ENCODE data around the gene EHD3.

The EHD3 gene

DNA sequence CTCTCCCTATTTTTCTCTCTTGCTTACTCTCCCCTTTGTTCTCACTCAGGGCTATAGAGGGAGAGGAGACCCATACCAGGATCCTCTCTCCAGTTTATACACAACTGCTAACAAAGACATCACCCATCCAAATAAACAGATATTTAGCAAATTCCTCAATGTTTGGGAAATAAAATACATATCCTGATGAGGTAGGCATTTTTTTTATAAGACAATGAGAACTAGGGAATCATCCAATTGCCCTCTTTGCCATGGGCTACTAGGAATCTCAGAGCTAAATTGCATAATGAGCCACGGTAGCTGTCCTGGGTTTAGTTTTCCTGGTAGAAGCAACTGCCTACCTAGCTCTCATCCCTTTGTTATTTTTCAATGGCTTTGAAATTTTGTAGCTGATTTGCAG, 43.8 kb upstream of the EHD3 start:
- Histone ChIP-seq H3K9ac (ENCODE audit: low read length) (no peak overlapping the region), H2BK5ac (ENCODE audit: low read depth, low read length, poor library complexity, severe bottlenecking) (no peak overlapping the region), H3K4me3 (ENCODE audit: insufficient read depth in 1 of 2, low read depth in 1 of 2, low read length in 2 of 2) (no peak overlapping the region), H2AFZ (ENCODE audit: low read depth, low read length) (no peak overlapping the region), H3K4me2 (ENCODE audit: low read length, poor library complexity, severe bottlenecking) (no peak overlapping the region), H2BK12ac (ENCODE audit: low read length in 2 of 2) (no peak overlapping the region), H4K91ac (ENCODE audit: low read length) (no peak overlapping the region), H2AK5ac (ENCODE audit: low read length, severe bottlenecking) (no peak overlapping the region), H2BK15ac (ENCODE audit: low read depth, poor library complexity, severe bottlenecking) (no peak overlapping the region), H2BK120ac (ENCODE audit: low read depth, low read length) (no peak overlapping the region), H3K14ac (ENCODE audit: low read length in 2 of 2) (no peak overlapping the region), H3K23ac (ENCODE audit: low read length in 2 of 2) (no peak overlapping the region), H3K4me1 (ENCODE audit: control insufficient read depth, insufficient read depth, low read depth, low read length) (no peaks in the 10 kb centered on the region), H3K4ac (ENCODE audit: low read depth in 1 of 2, low read length in 2 of 2) (no peak overlapping the region), H3K79me1 (replicated peaks; ENCODE audit: low read length, poor library complexity, severe bottlenecking) (no peaks in the 10 kb centered on the region), H3K27ac (ENCODE audit: low read length, poor library complexity, severe bottlenecking) (no peak overlapping the region), H3K27me3 (ENCODE audit: control insufficient read depth in 1 of 2, insufficient read depth in 1 of 2, low read length in 2 of 2) (peaks cover 9 to 26% of the 10 kb centered on the region in 2 experiments), H4K8ac (ENCODE audit: low read length) (no peak overlapping the region), H3K18ac (ENCODE audit: low read depth in 1 of 2, low read length in 2 of 2) (no peak overlapping the region), H3K36me3 (ENCODE audit: control insufficient read depth in 1 of 2, insufficient read depth in 2 of 2, low read depth in 1 of 2, low read length in 2 of 2) (no peaks in the 10 kb centered on the region), H3K9me3 (ENCODE audit: control insufficient read depth, low read length) (no peaks in the 10 kb centered on the region)
- 83% methylated on average over 1 of the region's 1 CpG for WGBS
- DNase-seq, result no peak

DNA sequence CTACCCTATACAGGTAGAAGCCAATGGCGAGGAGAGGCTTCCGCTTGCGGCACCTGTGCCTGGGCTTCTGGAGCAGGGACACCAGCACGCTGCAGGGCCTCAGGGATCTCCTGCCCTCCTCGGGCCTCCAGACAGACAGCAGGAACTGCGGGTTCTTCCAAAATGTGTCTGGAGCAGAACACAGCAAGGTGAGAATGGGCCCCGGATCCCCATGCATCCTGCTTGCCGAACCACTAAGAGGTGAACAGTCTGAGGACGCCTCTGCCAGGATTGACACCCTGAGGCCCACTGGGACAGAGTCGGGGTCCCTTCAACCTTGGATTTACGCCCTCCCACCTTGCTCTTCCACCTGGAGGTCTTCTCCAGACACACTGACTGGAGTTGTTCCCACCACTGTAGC, 42.0 kb upstream of the EHD3 start:
- Histone ChIP-seq H3K23ac (ENCODE audit: low read length in 2 of 2) (no peak overlapping the region), H2BK120ac (ENCODE audit: low read depth, low read length) (no peak overlapping the region), H3K27me3 (ENCODE audit: control insufficient read depth in 1 of 2, insufficient read depth in 1 of 2, low read length in 2 of 2) (peaks cover 9 to 12% of the 10 kb centered on the region in 2 experiments), H3K14ac (ENCODE audit: low read length in 2 of 2) (no peak overlapping the region), H3K9me3 (ENCODE audit: control insufficient read depth, low read length) (no peaks in the 10 kb centered on the region), H2BK5ac (ENCODE audit: low read depth, low read length, poor library complexity, severe bottlenecking) (no peak overlapping the region), H2BK12ac (ENCODE audit: low read length in 2 of 2) (no peak overlapping the region), H3K36me3 (ENCODE audit: control insufficient read depth in 1 of 2, insufficient read depth in 2 of 2, low read depth in 1 of 2, low read length in 2 of 2) (no peaks in the 10 kb centered on the region), H2AFZ (ENCODE audit: low read depth, low read length) (no peak overlapping the region), H4K8ac (ENCODE audit: low read length) (no peak overlapping the region), H2AK5ac (ENCODE audit: low read length, severe bottlenecking) (no peak overlapping the region), H2BK15ac (ENCODE audit: low read depth, poor library complexity, severe bottlenecking) (no peak overlapping the region), H3K18ac (ENCODE audit: low read depth in 1 of 2, low read length in 2 of 2) (no peak overlapping the region), H3K4me1 (ENCODE audit: control insufficient read depth, insufficient read depth, low read depth, low read length) (no peaks in the 10 kb centered on the region), H3K27ac (ENCODE audit: low read length, poor library complexity, severe bottlenecking) (no peak overlapping the region), H3K79me1 (replicated peaks; ENCODE audit: low read length, poor library complexity, severe bottlenecking) (no peaks in the 10 kb centered on the region), H3K4me2 (ENCODE audit: low read length, poor library complexity, severe bottlenecking) (no peak overlapping the region), H3K4me3 (ENCODE audit: insufficient read depth in 1 of 2, low read depth in 1 of 2, low read length in 2 of 2) (no peak overlapping the region), H3K9ac (ENCODE audit: low read length) (no peak overlapping the region), H4K91ac (ENCODE audit: low read length) (no peak overlapping the region), H3K4ac (ENCODE audit: low read depth in 1 of 2, low read length in 2 of 2) (no peak overlapping the region)
- DNase-seq, result no peak
- 87% methylated on average over 11 of the region's 11 CpGs for WGBS

DNA sequence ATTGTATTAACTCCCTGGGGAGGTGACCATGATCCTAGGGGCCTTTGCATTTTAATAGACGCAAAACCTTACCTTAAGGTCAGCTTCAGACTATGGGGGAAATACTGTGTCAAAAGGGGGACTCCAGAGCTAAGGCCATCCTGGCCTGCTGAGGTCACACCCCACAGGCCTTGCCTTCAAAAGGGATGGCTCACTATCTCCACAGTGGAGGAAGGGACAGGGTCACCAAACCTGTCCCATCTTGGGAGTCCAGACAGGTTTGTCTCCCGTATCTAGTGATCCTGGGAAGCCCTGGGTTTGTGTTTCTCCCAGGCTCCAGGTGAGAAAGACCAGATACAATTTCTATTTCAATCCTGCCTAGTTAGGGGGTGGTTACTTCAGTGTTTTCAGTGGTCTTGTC, 41.6 kb upstream of the EHD3 start:
- no peak for DNase-seq
- H3K14ac ChIP-seq (ENCODE audit: low read length in 2 of 2), result no peak overlapping the region
- H3K9ac ChIP-seq (ENCODE audit: low read length), result no peak overlapping the region
- H3K27ac ChIP-seq (ENCODE audit: low read length, poor library complexity, severe bottlenecking), result no peak overlapping the region
- no peak overlapping the region for H4K8ac ChIP-seq (ENCODE audit: low read length)
- 93% methylated on average over 2 of the region's 2 CpGs for WGBS
- H3K23ac ChIP-seq (ENCODE audit: low read length in 2 of 2), result no peak overlapping the region
- no peak overlapping the region for H3K18ac ChIP-seq (ENCODE audit: low read depth in 1 of 2, low read length in 2 of 2)
- H3K9me3 ChIP-seq (ENCODE audit: control insufficient read depth, low read length), result no peaks in the 10 kb centered on the region
- no peak overlapping the region for H2BK120ac ChIP-seq (ENCODE audit: low read depth, low read length)
- no peaks in the 10 kb centered on the region for H3K36me3 ChIP-seq (ENCODE audit: control insufficient read depth in 1 of 2, insufficient read depth in 2 of 2, low read depth in 1 of 2, low read length in 2 of 2)
- no peaks in the 10 kb centered on the region for H3K79me1 ChIP-seq (replicated peaks; ENCODE audit: low read length, poor library complexity, severe bottlenecking)
- H3K4me3 ChIP-seq (ENCODE audit: insufficient read depth in 1 of 2, low read depth in 1 of 2, low read length in 2 of 2), result no peak overlapping the region
- H4K91ac ChIP-seq (ENCODE audit: low read length), result no peak overlapping the region
- no peak overlapping the region for H2AK5ac ChIP-seq (ENCODE audit: low read length, severe bottlenecking)
- H2AFZ ChIP-seq (ENCODE audit: low read depth, low read length), result no peak overlapping the region
- no peak overlapping the region for H2BK12ac ChIP-seq (ENCODE audit: low read length in 2 of 2)
- no peaks in the 10 kb centered on the region for H3K4me1 ChIP-seq (ENCODE audit: control insufficient read depth, insufficient read depth, low read depth, low read length)
- peaks cover 7 to 12% of the 10 kb centered on the region in 2 experiments for H3K27me3 ChIP-seq (ENCODE audit: control insufficient read depth in 1 of 2, insufficient read depth in 1 of 2, low read length in 2 of 2)
- no peak overlapping the region for H2BK15ac ChIP-seq (ENCODE audit: low read depth, poor library complexity, severe bottlenecking)
- H3K4me2 ChIP-seq (ENCODE audit: low read length, poor library complexity, severe bottlenecking), result no peak overlapping the region
- H3K4ac ChIP-seq (ENCODE audit: low read depth in 1 of 2, low read length in 2 of 2), result no peak overlapping the region
- no peak overlapping the region for H2BK5ac ChIP-seq (ENCODE audit: low read depth, low read length, poor library complexity, severe bottlenecking)

DNA sequence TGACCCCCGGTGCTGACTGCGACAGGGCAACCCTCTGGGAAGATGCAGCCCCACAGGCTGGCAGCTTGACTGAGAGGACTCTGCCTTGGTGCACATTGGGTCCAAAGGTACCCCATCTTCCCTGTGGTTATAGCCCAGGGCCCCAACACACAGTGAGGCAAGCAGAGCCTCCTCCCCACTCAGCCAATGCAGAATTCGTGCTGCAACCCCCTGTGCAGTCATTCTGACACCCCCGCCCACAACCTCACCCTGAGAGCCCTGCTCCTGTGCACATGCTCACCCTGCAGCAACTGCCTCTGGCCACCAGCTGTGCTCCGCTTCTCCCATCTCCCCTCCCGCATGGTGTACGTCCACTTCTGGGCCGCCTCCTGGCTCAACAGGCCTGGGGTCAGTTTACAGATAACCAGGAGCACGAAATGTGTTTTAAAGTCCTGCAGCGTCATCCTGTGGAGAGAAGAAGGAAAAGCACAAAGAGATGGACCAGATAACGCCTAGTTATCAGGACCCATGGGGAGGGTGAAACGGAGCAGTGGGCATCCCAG, 41.0 kb upstream of the EHD3 start:
- H3K9ac ChIP-seq (ENCODE audit: low read length), result no peak overlapping the region
- no peaks in the 10 kb centered on the region for H3K36me3 ChIP-seq (ENCODE audit: control insufficient read depth in 1 of 2, insufficient read depth in 2 of 2, low read depth in 1 of 2, low read length in 2 of 2)
- H3K4me3 ChIP-seq (ENCODE audit: insufficient read depth in 1 of 2, low read depth in 1 of 2, low read length in 2 of 2), result no peak overlapping the region
- H2BK5ac ChIP-seq (ENCODE audit: low read depth, low read length, poor library complexity, severe bottlenecking), result no peak overlapping the region
- no peaks in the 10 kb centered on the region for H3K4me1 ChIP-seq (ENCODE audit: control insufficient read depth, insufficient read depth, low read depth, low read length)
- no peak overlapping the region for H2AK5ac ChIP-seq (ENCODE audit: low read length, severe bottlenecking)
- H2BK15ac ChIP-seq (ENCODE audit: low read depth, poor library complexity, severe bottlenecking), result no peak overlapping the region
- no peak overlapping the region for H4K91ac ChIP-seq (ENCODE audit: low read length)
- H3K27me3 ChIP-seq (ENCODE audit: control insufficient read depth in 1 of 2, insufficient read depth in 1 of 2, low read length in 2 of 2), result peaks cover 2 to 12% of the 10 kb centered on the region in 2 experiments
- no peak overlapping the region for H2BK120ac ChIP-seq (ENCODE audit: low read depth, low read length)
- no peaks in the 10 kb centered on the region for H3K9me3 ChIP-seq (ENCODE audit: control insufficient read depth, low read length)
- H3K79me1 ChIP-seq (replicated peaks; ENCODE audit: low read length, poor library complexity, severe bottlenecking), result no peaks in the 10 kb centered on the region
- H3K14ac ChIP-seq (ENCODE audit: low read length in 2 of 2), result no peak overlapping the region
- H3K18ac ChIP-seq (ENCODE audit: low read depth in 1 of 2, low read length in 2 of 2), result no peak overlapping the region
- DNase-seq, result no peak
- H2AFZ ChIP-seq (ENCODE audit: low read depth, low read length), result no peak overlapping the region
- H3K4ac ChIP-seq (ENCODE audit: low read depth in 1 of 2, low read length in 2 of 2), result no peak overlapping the region
- H4K8ac ChIP-seq (ENCODE audit: low read length), result no peak overlapping the region
- WGBS, result 78% methylated on average over 12 of the region's 12 CpGs
- no peak overlapping the region for H2BK12ac ChIP-seq (ENCODE audit: low read length in 2 of 2)
- H3K4me2 ChIP-seq (ENCODE audit: low read length, poor library complexity, severe bottlenecking), result no peak overlapping the region
- H3K23ac ChIP-seq (ENCODE audit: low read length in 2 of 2), result no peak overlapping the region
- H3K27ac ChIP-seq (ENCODE audit: low read length, poor library complexity, severe bottlenecking), result no peak overlapping the region
